ENCODE results near the gene FLNA.

DNA sequence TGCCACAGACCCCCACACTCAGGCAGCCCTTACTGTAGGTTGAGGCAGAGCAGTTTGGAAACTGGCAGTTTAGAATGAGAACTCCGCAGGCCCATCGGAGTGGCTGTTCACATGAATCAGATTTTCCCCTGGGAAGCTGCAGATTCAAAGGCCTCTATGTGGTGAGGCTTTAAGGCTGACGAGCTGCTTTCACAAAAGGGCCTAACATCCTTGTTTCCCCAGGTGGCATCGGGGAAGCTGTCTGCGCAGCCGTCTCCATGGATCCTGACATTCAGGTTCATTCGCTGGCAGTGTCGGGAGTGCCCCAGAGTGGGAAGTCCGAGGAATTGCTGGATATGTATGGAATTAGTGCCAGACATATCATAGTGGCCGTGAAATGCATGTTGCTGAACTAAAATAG is 45.1 kb downstream of the FLNA start:
- TF ChIP-seq POLR2A (IDR thresholded peaks at IDR 0.05) = no peak
- TF ChIP-seq, protein P1, sequence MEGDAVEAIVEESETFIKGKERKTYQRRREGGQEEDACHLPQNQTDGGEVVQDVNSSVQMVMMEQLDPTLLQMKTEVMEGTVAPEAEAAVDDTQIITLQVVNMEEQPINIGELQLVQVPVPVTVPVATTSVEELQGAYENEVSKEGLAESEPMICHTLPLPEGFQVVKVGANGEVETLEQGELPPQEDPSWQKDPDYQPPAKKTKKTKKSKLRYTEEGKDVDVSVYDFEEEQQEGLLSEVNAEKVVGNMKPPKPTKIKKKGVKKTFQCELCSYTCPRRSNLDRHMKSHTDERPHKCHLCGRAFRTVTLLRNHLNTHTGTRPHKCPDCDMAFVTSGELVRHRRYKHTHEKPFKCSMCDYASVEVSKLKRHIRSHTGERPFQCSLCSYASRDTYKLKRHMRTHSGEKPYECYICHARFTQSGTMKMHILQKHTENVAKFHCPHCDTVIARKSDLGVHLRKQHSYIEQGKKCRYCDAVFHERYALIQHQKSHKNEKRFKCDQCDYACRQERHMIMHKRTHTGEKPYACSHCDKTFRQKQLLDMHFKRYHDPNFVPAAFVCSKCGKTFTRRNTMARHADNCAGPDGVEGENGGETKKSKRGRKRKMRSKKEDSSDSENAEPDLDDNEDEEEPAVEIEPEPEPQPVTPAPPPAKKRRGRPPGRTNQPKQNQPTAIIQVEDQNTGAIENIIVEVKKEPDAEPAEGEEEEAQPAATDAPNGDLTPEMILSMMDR (IDR thresholded peaks at IDR 0.05) = no peak
